ENCODE measurements around the gene SLC35D2.
A peak's percentile ranks its signal among the peaks of the same experiment; 100 is the strongest.

SLC35D2 gene

DNA sequence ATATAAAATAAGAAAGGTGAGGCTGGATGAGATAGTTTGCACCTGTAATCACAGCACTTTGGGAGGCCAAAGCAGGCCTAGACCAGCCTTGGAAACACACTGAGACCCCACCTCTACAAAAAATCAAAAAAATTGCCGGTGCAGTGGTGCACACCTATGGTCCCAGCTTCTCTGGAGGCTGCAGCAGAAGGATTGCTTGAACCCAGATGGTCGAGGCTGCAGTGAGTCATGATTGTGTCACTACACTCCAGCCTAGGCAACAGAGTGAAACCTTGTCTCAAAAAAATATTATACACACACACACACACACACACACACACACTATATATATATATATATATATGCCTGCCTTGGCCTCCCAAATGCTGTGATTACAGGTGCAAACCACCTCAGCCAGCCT, 1.3 kb downstream of the SLC35D2 start:
- no peak overlapping the region for H3K9ac ChIP-seq (ENCODE audit: low read depth, low read length, poor library complexity)
- no peaks in the 10 kb centered on the region for H3K27me3 ChIP-seq (ENCODE audit: control insufficient read depth in 3 of 3, insufficient read depth in 3 of 3, low read depth in 1 of 3, low read length in 3 of 3)
- no peaks in the 10 kb centered on the region for H3K79me1 ChIP-seq (ENCODE audit: low read depth, low read length)
- peaks cover 0 to 41% of the 10 kb centered on the region in 2 donors for H3K36me3 ChIP-seq (replicated peaks in 1 of 2; ENCODE audit: control insufficient read depth in 2 of 2, insufficient read depth in 2 of 2, low read length in 2 of 2)
- H4K91ac ChIP-seq (ENCODE audit: low read depth, low read length, poor library complexity), result no peak overlapping the region
- no peak overlapping the region for H3K23ac ChIP-seq (ENCODE audit: low read depth, low read length, poor library complexity)
- no peak overlapping the region for H2BK15ac ChIP-seq (ENCODE audit: low read length)
- no peak for DNase-seq (ENCODE audit: low spot score)
- H3K4me3 ChIP-seq (ENCODE audit: low read length in 2 of 2), result no peak overlapping the region
- no peaks in the 10 kb centered on the region for H3K9me3 ChIP-seq (replicated peaks in 1 of 2; ENCODE audit: control insufficient read depth in 2 of 2, insufficient read depth in 1 of 2, low read depth in 1 of 2, low read length in 2 of 2)
- peaks cover 3 to 4% of the 10 kb centered on the region in 2 donors for H3K4me1 ChIP-seq (ENCODE audit: control insufficient read depth in 2 of 2, insufficient read depth in 1 of 2, low read depth in 1 of 2, low read length in 2 of 2)
- no peak overlapping the region for H3K4me2 ChIP-seq (ENCODE audit: insufficient read depth, low read length, poor library complexity, severe bottlenecking)
- H3K14ac ChIP-seq (ENCODE audit: low read length), result no peak overlapping the region
- H2BK120ac ChIP-seq (ENCODE audit: low read depth, low read length), result no peak overlapping the region
- H3K4ac ChIP-seq (ENCODE audit: low read length), result no peak overlapping the region
- no peak overlapping the region for H2BK5ac ChIP-seq (ENCODE audit: low read length)
- no peak overlapping the region for H3K18ac ChIP-seq (ENCODE audit: low read length)
- H2AK5ac ChIP-seq (ENCODE audit: low read depth, low read length), result no peak overlapping the region
- WGBS, 2 donors (ENCODE audit: extremely low coverage in 2 of 2, insufficient read length in 2 of 2, insufficient replicate concordance in 1 of 2), result no CpG with 5 or more reads among the region's 2 CpGs
- no peak overlapping the region for H2AFZ ChIP-seq (ENCODE audit: low read length)
- H3K27ac ChIP-seq (replicated peaks; ENCODE audit: low read length), result no peak overlapping the region
- H2BK12ac ChIP-seq (ENCODE audit: low read length), result no peak overlapping the region
- no peak overlapping the region for H4K8ac ChIP-seq (ENCODE audit: low read depth, low read length)

DNA sequence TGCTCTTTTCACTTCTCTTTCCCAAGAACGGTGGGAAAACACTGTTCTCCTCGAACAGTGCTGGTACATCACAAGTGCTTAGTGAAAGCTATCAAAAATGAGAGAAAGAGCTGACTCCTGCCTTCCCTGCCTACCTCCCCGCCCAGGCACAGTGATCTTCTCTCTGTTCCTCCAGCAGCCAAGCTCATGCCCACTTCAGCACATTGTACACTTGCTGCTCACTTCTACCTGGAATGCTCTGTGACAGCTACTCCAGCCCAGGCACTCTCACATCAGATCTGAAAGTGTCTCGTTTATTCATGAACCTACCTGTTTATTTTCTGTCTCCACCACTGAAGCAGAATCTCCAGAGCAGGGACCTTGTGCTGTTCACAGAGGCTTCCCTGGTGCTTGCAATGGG, 1.8 kb downstream of the SLC35D2 start:
- H2AK5ac ChIP-seq (ENCODE audit: low read depth, low read length), result no peak overlapping the region
- H3K36me3 ChIP-seq (replicated peaks in 1 of 2; ENCODE audit: control insufficient read depth in 2 of 2, insufficient read depth in 2 of 2, low read length in 2 of 2), result peaks cover 0 to 37% of the 10 kb centered on the region in 2 donors
- H3K4me1 ChIP-seq (ENCODE audit: control insufficient read depth in 2 of 2, insufficient read depth in 1 of 2, low read depth in 1 of 2, low read length in 2 of 2), result peaks cover 5 to 7% of the 10 kb centered on the region in 2 donors
- no peak overlapping the region for H3K14ac ChIP-seq (ENCODE audit: low read length)
- H2BK12ac ChIP-seq (ENCODE audit: low read length), result no peak overlapping the region
- H3K18ac ChIP-seq (ENCODE audit: low read length), result no peak overlapping the region
- DNase-seq (ENCODE audit: low spot score), result no peak
- H2BK120ac ChIP-seq (ENCODE audit: low read depth, low read length), result no peak overlapping the region
- H2AFZ ChIP-seq (ENCODE audit: low read length), result no peak overlapping the region
- no peak overlapping the region for H2BK5ac ChIP-seq (ENCODE audit: low read length)
- WGBS, 2 donors (ENCODE audit: extremely low coverage in 2 of 2, insufficient read length in 2 of 2, insufficient replicate concordance in 1 of 2), result no CpG with 5 or more reads among the region's 4 CpGs
- no peak overlapping the region for H3K4ac ChIP-seq (ENCODE audit: low read length)
- H3K27ac ChIP-seq (replicated peaks; ENCODE audit: low read length), result no peak overlapping the region
- no peak overlapping the region for H3K4me3 ChIP-seq (ENCODE audit: low read length in 2 of 2)
- no peak overlapping the region for H3K23ac ChIP-seq (ENCODE audit: low read depth, low read length, poor library complexity)
- no peak overlapping the region for H3K4me2 ChIP-seq (ENCODE audit: insufficient read depth, low read length, poor library complexity, severe bottlenecking)
- H4K8ac ChIP-seq (ENCODE audit: low read depth, low read length), result no peak overlapping the region
- H3K27me3 ChIP-seq (ENCODE audit: control insufficient read depth in 3 of 3, insufficient read depth in 3 of 3, low read depth in 1 of 3, low read length in 3 of 3), result no peaks in the 10 kb centered on the region
- no peak overlapping the region for H2BK15ac ChIP-seq (ENCODE audit: low read length)
- no peak overlapping the region for H4K91ac ChIP-seq (ENCODE audit: low read depth, low read length, poor library complexity)
- no peaks in the 10 kb centered on the region for H3K9me3 ChIP-seq (replicated peaks in 1 of 2; ENCODE audit: control insufficient read depth in 2 of 2, insufficient read depth in 1 of 2, low read depth in 1 of 2, low read length in 2 of 2)
- no peaks in the 10 kb centered on the region for H3K79me1 ChIP-seq (ENCODE audit: low read depth, low read length)
- no peak overlapping the region for H3K9ac ChIP-seq (ENCODE audit: low read depth, low read length, poor library complexity)

DNA sequence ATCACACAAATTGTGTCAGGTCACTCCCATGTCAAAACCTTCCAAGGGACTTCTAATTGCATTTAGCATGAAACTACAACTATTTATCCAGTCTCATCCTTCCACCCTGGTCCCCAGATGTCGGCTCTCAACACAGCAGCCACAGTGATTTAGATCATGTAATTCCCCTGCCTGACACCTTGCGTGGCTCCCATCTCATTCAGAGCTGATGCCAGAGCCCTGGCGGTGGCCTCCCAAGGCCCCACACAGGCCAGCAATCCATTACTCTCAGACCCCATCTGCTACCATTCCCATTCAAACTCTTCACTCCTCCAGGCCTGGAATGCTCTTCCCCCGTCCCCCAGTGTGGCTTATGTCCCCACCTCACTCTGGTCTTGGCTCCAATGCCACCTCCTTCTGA, 2.4 kb downstream of the SLC35D2 start:
- Histone ChIP-seq H3K27me3 (ENCODE audit: control insufficient read depth in 3 of 3, insufficient read depth in 3 of 3, low read depth in 1 of 3, low read length in 3 of 3) (no peaks in the 10 kb centered on the region), H3K4me1 (ENCODE audit: control insufficient read depth in 2 of 2, insufficient read depth in 1 of 2, low read depth in 1 of 2, low read length in 2 of 2) (peaks cover 5 to 7% of the 10 kb centered on the region in 2 donors), H4K91ac (ENCODE audit: low read depth, low read length, poor library complexity) (no peak overlapping the region), H3K18ac (ENCODE audit: low read length) (no peak overlapping the region), H3K4ac (ENCODE audit: low read length) (no peak overlapping the region), H2BK120ac (ENCODE audit: low read depth, low read length) (no peak overlapping the region), H2BK15ac (ENCODE audit: low read length) (no peak overlapping the region), H2AFZ (ENCODE audit: low read length) (no peak overlapping the region), H3K4me2 (ENCODE audit: insufficient read depth, low read length, poor library complexity, severe bottlenecking) (no peak overlapping the region), H2BK12ac (ENCODE audit: low read length) (no peak overlapping the region), H3K79me1 (ENCODE audit: low read depth, low read length) (no peaks in the 10 kb centered on the region), H3K9me3 (replicated peaks in 1 of 2; ENCODE audit: control insufficient read depth in 2 of 2, insufficient read depth in 1 of 2, low read depth in 1 of 2, low read length in 2 of 2) (no peaks in the 10 kb centered on the region), H3K14ac (ENCODE audit: low read length) (no peak overlapping the region), H2BK5ac (ENCODE audit: low read length) (no peak overlapping the region), H3K27ac (replicated peaks; ENCODE audit: low read length) (no peak overlapping the region), H3K9ac (ENCODE audit: low read depth, low read length, poor library complexity) (no peak overlapping the region), H3K4me3 (ENCODE audit: low read length in 2 of 2) (no peak overlapping the region), H2AK5ac (ENCODE audit: low read depth, low read length) (no peak overlapping the region), H4K8ac (ENCODE audit: low read depth, low read length) (no peak overlapping the region), H3K36me3 (replicated peaks in 1 of 2; ENCODE audit: control insufficient read depth in 2 of 2, insufficient read depth in 2 of 2, low read length in 2 of 2) (peaks cover 0 to 31% of the 10 kb centered on the region in 2 donors), H3K23ac (ENCODE audit: low read depth, low read length, poor library complexity) (peak overlapping the region; percentile 3)
- no CpG with 5 or more reads among the region's 4 CpGs for WGBS, 2 donors (ENCODE audit: extremely low coverage in 2 of 2, insufficient read length in 2 of 2, insufficient replicate concordance in 1 of 2)
- no peak for DNase-seq (ENCODE audit: low spot score)

- H3K36me3 ChIP-seq (replicated peaks in 1 of 2; ENCODE audit: control insufficient read depth in 2 of 2, insufficient read depth in 2 of 2, low read length in 2 of 2), result peaks cover 0 to 17% of the 10 kb centered on the region in 2 donors
- H2AFZ ChIP-seq (ENCODE audit: low read length), result no peak overlapping the region
- no peak for DNase-seq (ENCODE audit: low spot score)
- H2BK12ac ChIP-seq (ENCODE audit: low read length), result no peak overlapping the region
- H3K79me1 ChIP-seq (ENCODE audit: low read depth, low read length), result no peaks in the 10 kb centered on the region
- no peak overlapping the region for H3K4me2 ChIP-seq (ENCODE audit: insufficient read depth, low read length, poor library complexity, severe bottlenecking)
- no peak overlapping the region for H3K4me3 ChIP-seq (ENCODE audit: low read length in 2 of 2)
- H3K4me1 ChIP-seq (ENCODE audit: control insufficient read depth in 2 of 2, insufficient read depth in 1 of 2, low read depth in 1 of 2, low read length in 2 of 2), result peaks cover 5 to 7% of the 10 kb centered on the region in 2 donors
- H3K27ac ChIP-seq (replicated peaks; ENCODE audit: low read length), result no peak overlapping the region
- no peak overlapping the region for H2BK120ac ChIP-seq (ENCODE audit: low read depth, low read length)
- H3K27me3 ChIP-seq (ENCODE audit: control insufficient read depth in 3 of 3, insufficient read depth in 3 of 3, low read depth in 1 of 3, low read length in 3 of 3), result no peaks in the 10 kb centered on the region
- no peak overlapping the region for H3K18ac ChIP-seq (ENCODE audit: low read length)
- WGBS, 2 donors (ENCODE audit: extremely low coverage in 2 of 2, insufficient read length in 2 of 2, insufficient replicate concordance in 1 of 2), result no CpG with 5 or more reads among the region's 2 CpGs
- no peak overlapping the region for H3K23ac ChIP-seq (ENCODE audit: low read depth, low read length, poor library complexity)
- H4K8ac ChIP-seq (ENCODE audit: low read depth, low read length), result no peak overlapping the region
- H3K9me3 ChIP-seq (replicated peaks in 1 of 2; ENCODE audit: control insufficient read depth in 2 of 2, insufficient read depth in 1 of 2, low read depth in 1 of 2, low read length in 2 of 2), result no peaks in the 10 kb centered on the region
- H3K14ac ChIP-seq (ENCODE audit: low read length), result no peak overlapping the region
- H2BK5ac ChIP-seq (ENCODE audit: low read length), result no peak overlapping the region
- H3K4ac ChIP-seq (ENCODE audit: low read length), result no peak overlapping the region
- H2BK15ac ChIP-seq (ENCODE audit: low read length), result no peak overlapping the region
- no peak overlapping the region for H2AK5ac ChIP-seq (ENCODE audit: low read depth, low read length)
- H3K9ac ChIP-seq (ENCODE audit: low read depth, low read length, poor library complexity), result no peak overlapping the region
- H4K91ac ChIP-seq (ENCODE audit: low read depth, low read length, poor library complexity), result no peak overlapping the region
Measured at GRCh38 chr9:96379461-96379860, 4.0 kb downstream of the SLC35D2 start.

Data from neuronal stem cell (in vitro differentiated cells).